Fibroblast of the conjunctiva (primary cell): ENCODE data around the gene DIAPH3.

Experiments
- DNase-seq: peaks from one replicate; pipeline ENCODE4 v3.0.0-alpha.2; 2010; ENCODE audit warnings: low read depth

Gene DIAPH3

GRCh38 chr13:59672445-59672844 is 491.3 kb downstream of the DIAPH3 start:
- DNase-seq = no peak

DNA sequence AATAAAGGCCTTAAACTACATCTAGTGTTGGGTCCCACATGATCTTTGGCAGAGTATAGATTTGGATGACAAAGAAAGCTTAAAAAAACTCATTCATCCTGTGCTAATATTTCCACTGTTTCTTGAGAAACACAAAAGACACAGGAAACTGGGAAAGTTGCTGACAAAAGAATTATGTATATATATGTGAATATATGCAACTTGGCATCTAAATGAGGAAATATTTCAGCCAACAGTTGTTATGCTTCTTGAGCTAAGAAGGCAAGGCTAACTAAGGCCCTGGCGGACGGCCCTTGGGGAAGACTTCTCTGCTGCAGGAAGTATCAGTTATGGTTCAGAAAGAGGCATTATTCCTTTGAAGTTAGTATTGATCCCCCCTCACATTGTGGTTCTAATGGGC is 491.8 kb downstream of the DIAPH3 start:
- DNase-seq = no peak

GRCh38 chr13:59666504-59666903 is 497.2 kb downstream of the DIAPH3 start:
- DNase-seq = no peak

DNA sequence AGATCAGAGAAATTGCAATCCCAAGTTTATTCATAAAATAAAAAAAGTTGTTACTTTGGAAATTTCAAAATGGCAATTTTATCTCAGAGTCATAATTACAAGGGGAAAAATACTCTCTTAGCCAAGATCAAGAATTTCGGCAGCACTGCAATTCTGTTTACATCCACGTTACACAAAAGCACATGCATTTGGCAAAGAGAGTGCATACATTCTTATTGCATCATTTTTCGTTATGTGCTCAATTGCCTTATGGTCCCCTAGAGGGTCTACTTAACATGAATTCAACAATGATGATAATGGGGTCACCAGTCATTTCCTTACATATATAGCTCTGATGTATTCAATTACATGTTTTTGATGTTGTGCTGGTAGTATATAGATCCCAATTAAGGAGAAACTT is 498.0 kb downstream of the DIAPH3 start:
- peak; percentile 14 for DNase-seq

GRCh38 chr13:59665184-59665583 is 498.5 kb downstream of the DIAPH3 start:
- no peak for DNase-seq

- DNase-seq = no peak
Observed at GRCh38 chr13:59664586-59664985, 499.1 kb downstream of the DIAPH3 start.

DNA sequence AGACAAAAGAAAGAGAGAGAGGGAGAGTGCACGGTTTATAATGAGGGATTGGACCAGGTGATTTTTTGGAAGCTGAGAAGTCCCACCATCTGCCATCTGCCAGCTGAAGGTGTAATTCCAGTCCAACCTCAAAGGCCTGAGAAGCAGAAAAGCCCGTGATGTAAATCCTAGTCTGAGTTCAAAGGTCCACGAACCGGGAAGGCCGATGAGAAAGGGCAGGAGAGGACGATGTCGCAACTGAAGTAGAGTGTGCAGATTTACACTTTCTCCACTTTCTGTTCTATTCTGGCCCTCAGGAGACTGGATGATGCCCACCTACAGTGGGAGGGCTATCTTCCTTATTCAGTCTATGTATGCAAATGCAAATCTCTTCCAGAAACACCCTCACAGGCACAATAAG is 500.0 kb downstream of the DIAPH3 start:
- DNase-seq = no peak

GRCh38 chr13:59660582-59660981 is 503.1 kb downstream of the DIAPH3 start:
- DNase-seq = no peak

DNA sequence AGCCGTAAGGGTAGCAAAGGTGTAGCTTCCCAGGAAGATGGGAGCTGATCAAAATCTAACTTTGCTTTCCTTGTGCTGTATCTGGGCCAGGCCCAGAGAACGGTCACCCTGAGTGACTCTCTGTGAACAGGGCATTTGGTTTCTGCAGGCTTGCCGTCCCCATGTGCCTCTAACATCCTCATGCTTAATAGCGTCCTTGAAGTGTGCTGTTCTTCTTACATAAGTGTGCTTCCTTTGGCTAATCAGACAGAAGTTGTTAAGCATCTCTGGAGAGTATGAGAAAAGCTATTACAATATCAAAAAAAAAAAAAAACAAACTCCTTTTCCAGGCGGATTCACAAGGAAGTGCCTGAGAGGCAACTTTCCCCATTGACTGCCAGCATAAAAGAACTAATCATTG is 503.7 kb downstream of the DIAPH3 start:
- DNase-seq = no peak

DNA sequence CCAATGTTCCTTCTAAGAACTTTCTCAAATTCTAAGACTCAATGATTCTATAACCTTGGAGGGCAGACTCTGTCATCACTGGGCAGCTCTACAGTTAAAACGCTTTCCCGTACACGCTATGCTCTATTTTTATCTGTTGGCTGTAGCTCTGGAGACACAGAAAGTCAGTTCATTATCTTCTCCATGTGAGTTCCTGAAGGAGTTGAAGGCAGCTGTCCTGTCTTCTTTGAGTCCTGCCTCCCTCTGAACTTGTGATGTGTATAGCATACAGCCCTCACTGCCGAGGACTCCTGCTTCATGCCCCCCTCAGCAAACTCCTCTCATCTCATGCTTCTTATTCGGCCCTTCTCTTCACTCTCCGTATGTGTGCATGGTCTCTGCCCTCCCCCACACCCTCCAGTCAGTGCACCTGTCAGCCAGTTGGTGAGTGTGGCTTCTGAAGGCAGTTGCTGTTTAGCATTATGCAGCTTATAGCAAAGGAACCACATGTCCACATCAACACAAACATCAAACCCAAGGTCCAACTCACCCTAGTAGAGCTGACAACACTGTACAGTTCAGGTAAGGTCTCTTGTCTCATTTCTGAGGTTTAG is 504.9 kb downstream of the DIAPH3 start:
- no peak for DNase-seq

GRCh38 chr13:59658027-59658737 is 505.5 kb downstream of the DIAPH3 start:
- DNase-seq = no peak

GRCh38 chr13:59653916-59654315 is 509.8 kb downstream of the DIAPH3 start:
- no peak for DNase-seq

GRCh38 chr13:59651479-59651878 is 512.2 kb downstream of the DIAPH3 start:
- DNase-seq = no peak

GRCh38 chr13:59643906-59644626 is 519.7 kb downstream of the DIAPH3 start:
- no peak for DNase-seq

DNA sequence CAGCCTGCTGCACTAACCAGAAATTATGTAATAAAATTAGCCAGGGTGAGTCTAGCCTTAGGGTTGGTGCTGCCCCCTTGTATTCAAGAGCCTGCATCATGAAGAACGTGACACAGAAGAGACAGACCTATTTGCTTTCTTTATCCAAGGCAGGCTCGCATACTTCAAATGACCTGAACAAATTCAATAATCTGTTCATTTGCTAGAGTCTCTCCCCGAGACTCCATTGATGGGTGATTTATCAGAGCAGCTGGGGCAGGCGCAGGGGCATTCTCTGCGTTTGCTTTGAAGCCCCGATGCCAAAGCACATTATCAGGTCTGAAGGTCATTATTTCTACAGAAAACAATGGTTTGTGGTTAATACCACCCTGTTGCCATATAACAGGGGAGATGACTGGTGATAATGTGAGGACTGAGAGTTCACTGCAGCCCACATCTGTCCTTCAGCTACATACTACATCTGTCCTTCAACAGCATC is 520.3 kb downstream of the DIAPH3 start:
- DNase-seq = no peak

DNA sequence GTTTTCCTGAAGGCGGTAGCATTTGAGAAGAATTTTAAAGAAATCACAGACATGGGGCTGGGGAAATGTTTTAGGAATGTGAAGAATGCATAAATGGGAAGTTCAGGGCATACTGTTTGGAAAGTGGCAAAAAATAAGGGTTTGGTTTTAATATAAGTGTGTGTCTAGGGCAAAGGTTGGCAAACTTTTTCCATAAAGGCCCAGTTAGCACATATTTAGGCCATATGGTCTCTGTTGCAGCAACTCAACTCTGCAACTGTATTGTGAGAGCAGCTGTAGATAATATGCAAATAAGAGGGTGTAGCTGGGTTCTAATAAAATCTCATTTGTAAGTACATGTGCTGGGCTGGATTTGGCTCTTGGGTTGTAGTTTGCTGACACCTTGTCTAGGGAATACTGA is 521.9 kb downstream of the DIAPH3 start:
- DNase-seq = no peak

GRCh38 chr13:59641261-59641660 is 522.5 kb downstream of the DIAPH3 start:
- DNase-seq = no peak

GRCh38 chr13:59638404-59638803 is 525.3 kb downstream of the DIAPH3 start:
- no peak for DNase-seq

- DNase-seq = no peak
Observed at GRCh38 chr13:59635589-59635988, 528.1 kb downstream of the DIAPH3 start.

DNA sequence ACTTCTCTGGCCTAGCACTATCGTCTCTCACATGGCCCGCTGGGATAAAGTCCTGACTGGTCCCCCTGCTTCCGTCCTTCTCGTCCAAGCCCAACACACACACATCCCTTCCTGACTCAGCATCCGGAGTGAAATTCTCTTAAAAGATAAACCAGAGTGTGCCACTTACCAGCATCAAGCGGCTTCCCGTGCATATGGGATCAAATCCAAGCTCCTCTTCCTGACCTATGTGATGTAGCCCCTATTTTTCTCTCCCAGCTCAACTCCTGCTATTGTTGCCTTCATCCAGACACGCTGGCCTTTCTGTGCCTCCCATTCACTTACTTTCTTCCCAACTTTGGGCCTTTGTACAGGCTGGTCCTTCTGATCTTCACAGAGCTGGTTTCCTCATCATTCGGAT is 530.4 kb downstream of the DIAPH3 start:
- DNase-seq = no peak

GRCh38 chr13:59631271-59631670 is 532.5 kb downstream of the DIAPH3 start:
- DNase-seq = no peak

DNA sequence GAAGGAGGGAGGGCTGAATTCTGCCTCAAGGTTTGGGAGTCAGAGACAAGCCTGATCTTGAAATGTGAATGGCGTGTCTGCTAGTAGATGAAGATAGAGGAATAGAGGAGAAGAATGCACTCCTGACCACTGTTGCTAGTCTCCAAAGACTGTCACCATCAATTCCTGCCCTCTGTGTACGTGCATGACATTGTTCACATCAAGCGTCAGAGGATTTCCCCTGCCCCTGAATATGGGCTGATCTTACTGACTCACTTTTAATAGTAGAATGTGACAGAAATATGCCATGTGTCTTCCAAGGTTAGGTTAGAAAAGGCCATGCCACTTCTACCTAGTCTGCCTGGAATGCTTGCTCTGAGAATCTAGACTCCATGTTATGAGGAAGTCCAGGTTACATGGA is 538.6 kb downstream of the DIAPH3 start:
- DNase-seq = no peak

GRCh38 chr13:59623206-59623915 is 540.4 kb downstream of the DIAPH3 start:
- no peak for DNase-seq
